ENCODE data around the gene ZSCAN12. TPM values are rescaled to one million over a fixed set of nuclear protein-coding genes. Genes with fewer than 3 reads are reported as not detected.
"Not testable (repeated sequence)": the region's sequence is repeated elsewhere in the genome, so short reads cannot be mapped to it uniquely, and the experiment has no call there.

ZSCAN12 gene
- total RNA-seq, result 10 to 100 TPM in 1 of 2 donors, 1 to 10 TPM in 1; 5.9 to 10.2 TPM

GRCh38 chr6:28399350-28400121 is at the start of gene ZSCAN12:
ZSCAN12 (minus strand) TSS chr6:28399747; CDS start chr6:28398405, 1,342 bp downstream.
- intact Hi-C loops (cut with DNase I), result no loop called here
- no peaks in the 10 kb centered on the region for H3K9me3 ChIP-seq
- peak within 1 kb of the TSS; percentile 54 to 55 for H3K4me3 ChIP-seq
- H3K36me3 ChIP-seq, result no peaks in the 10 kb centered on the region
- DNase-seq (ENCODE audit: low spot score), result peak; percentile 50
- no peaks in the 10 kb centered on the region for H3K4me1 ChIP-seq (replicated peaks)
- TF ChIP-seq POLR2AphosphoS5 (IDR thresholded peaks at IDR 0.05) (peak; percentile 44), CTCF (IDR thresholded peaks at IDR 0.05) (peak in 3 of 4 experiments; percentile 38 to 47 (median 40)), POLR2A (IDR thresholded peaks at IDR 0.05) (no peak)
- peak within 1 kb of the TSS; percentile 21 to 51 for H3K27ac ChIP-seq
- H3K27me3 ChIP-seq (replicated peaks; ENCODE audit: insufficient read depth), result no peaks in the 10 kb centered on the region
- WGBS, result under 1% methylated on average over 37 of the region's 49 CpGs

GRCh38 chr6:28449056-28449455 is 49.5 kb upstream of the ZSCAN12 start:
- H3K4me3 ChIP-seq, result no peak overlapping the region
- WGBS, result 88% methylated on average over 1 of the region's 1 CpG
- H3K27ac ChIP-seq, result no peak overlapping the region
- H3K9me3 ChIP-seq, result no peaks in the 10 kb centered on the region
- H3K4me1 ChIP-seq (replicated peaks), result no peaks in the 10 kb centered on the region
- H3K27me3 ChIP-seq (replicated peaks; ENCODE audit: insufficient read depth), result no peaks in the 10 kb centered on the region
- no peaks in the 10 kb centered on the region for H3K36me3 ChIP-seq
- no peak for DNase-seq (ENCODE audit: low spot score)
- no peak for TF ChIP-seq CTCF (IDR thresholded peaks at IDR 0.05)
- no peak for TF ChIP-seq POLR2AphosphoS5 (IDR thresholded peaks at IDR 0.05)
- no peak for TF ChIP-seq POLR2A (IDR thresholded peaks at IDR 0.05)
- intact Hi-C loops (cut with DNase I), result no loop called here

- H3K36me3 ChIP-seq; H3K4me1 ChIP-seq (replicated peaks); H3K27me3 ChIP-seq (replicated peaks; ENCODE audit: insufficient read depth); intact Hi-C loops (cut with DNase I); H3K27ac ChIP-seq; DNase-seq (ENCODE audit: low spot score); H3K9me3 ChIP-seq; H3K4me3 ChIP-seq: not testable (repeated sequence)
These were observed 48.0 kb upstream of the ZSCAN12 start for GRCh38 chr6:28447512-28447906.

GRCh38 chr6:28446818-28447511 is 47.4 kb upstream of the ZSCAN12 start:
- Histone ChIP-seq H3K4me3 (no peak overlapping the region), H3K27ac (no peak overlapping the region), H3K36me3 (no peaks in the 10 kb centered on the region), H3K4me1 (replicated peaks) (peaks cover 3% of the 10 kb centered on the region), H3K9me3 (no peaks in the 10 kb centered on the region), H3K27me3 (replicated peaks; ENCODE audit: insufficient read depth) (no peaks in the 10 kb centered on the region)
- TF ChIP-seq POLR2A (IDR thresholded peaks at IDR 0.05), result no peak
- TF ChIP-seq CTCF (IDR thresholded peaks at IDR 0.05), result no peak
- no peak for TF ChIP-seq POLR2AphosphoS5 (IDR thresholded peaks at IDR 0.05)
- WGBS, result 3% methylated on average over 34 of the region's 36 CpGs
- DNase-seq (ENCODE audit: low spot score), result no peak
- intact Hi-C loops (cut with DNase I), result no loop called here

GRCh38 chr6:28444759-28445158 is 45.2 kb upstream of the ZSCAN12 start:
- H3K27ac ChIP-seq; H3K9me3 ChIP-seq; DNase-seq (ENCODE audit: low spot score); H3K4me1 ChIP-seq (replicated peaks); H3K27me3 ChIP-seq (replicated peaks; ENCODE audit: insufficient read depth); H3K4me3 ChIP-seq; intact Hi-C loops (cut with DNase I); H3K36me3 ChIP-seq: not testable (repeated sequence)
- WGBS, result 98% methylated on average over 3 of the region's 3 CpGs
